ENCODE results near the gene CHRM5.
A peak's percentile ranks its signal among the peaks of the same experiment; 100 is the strongest.

The CHRM5 gene

DNA sequence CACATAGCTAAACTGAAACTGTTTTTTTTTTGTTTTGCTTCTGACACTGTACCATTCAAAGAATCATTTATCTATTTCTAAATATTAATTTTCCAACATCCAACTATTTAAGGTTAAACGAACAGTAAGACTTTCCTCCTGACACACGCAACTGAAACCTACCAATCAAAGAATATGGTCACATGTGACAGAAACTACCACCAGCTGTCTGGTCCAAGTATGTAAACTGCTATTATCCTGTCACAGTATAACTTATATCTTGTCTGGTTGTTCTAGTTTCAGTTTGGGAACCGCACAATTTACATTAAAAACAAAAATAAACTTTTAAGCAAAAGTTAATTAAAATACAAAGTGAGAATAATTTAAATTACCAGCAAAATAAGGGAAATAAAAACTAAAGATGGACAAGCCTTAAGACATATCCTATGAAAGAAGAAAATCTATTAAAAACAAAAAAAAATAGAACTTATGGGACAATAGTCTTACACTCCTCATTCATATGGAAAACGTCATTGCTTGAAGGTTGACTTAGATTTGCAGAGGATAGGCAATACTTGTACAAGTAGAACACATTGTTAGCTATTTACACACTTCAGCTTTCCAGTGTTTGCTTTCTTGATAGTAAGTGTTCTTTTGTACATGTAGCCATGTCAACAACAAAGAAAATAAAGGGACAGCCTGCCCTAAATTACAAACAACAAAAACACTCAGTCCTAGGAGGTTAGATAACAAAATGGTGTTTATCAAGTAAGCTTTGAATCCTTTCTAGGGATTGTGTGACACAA, 26.8 kb upstream of the CHRM5 start:
- TF ChIP-seq, protein P1, sequence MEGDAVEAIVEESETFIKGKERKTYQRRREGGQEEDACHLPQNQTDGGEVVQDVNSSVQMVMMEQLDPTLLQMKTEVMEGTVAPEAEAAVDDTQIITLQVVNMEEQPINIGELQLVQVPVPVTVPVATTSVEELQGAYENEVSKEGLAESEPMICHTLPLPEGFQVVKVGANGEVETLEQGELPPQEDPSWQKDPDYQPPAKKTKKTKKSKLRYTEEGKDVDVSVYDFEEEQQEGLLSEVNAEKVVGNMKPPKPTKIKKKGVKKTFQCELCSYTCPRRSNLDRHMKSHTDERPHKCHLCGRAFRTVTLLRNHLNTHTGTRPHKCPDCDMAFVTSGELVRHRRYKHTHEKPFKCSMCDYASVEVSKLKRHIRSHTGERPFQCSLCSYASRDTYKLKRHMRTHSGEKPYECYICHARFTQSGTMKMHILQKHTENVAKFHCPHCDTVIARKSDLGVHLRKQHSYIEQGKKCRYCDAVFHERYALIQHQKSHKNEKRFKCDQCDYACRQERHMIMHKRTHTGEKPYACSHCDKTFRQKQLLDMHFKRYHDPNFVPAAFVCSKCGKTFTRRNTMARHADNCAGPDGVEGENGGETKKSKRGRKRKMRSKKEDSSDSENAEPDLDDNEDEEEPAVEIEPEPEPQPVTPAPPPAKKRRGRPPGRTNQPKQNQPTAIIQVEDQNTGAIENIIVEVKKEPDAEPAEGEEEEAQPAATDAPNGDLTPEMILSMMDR (IDR thresholded peaks at IDR 0.05; ENCODE audit: control insufficient read depth, extremely low read depth, insufficient read depth), result no peak
- H3K4me3 ChIP-seq (ENCODE audit: low read depth, low read length), result no peak overlapping the region
- peak; percentile 53 for DNase-seq (ENCODE audit: low read depth)

DNA sequence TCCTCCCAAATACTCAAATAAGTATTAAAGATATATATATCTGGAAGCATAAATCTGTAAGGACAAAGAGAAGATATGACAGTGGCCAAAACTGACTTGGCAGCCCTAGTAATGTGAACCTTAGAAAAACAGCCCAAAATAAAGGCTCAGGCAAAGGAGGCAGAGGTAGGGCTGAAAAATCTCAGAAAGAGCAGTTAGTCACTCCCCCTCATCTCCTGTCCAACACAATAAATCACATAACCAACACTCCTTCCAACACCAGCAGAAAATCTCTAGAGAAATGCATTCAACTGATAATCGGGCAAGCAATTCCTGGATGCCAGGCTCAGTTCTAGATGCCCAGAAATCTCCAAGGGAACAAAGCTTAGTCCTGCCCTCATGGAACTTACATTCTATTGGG, 22.1 kb upstream of the CHRM5 start:
- TF ChIP-seq, protein P1 (IDR thresholded peaks at IDR 0.05; ENCODE audit: control insufficient read depth, extremely low read depth, insufficient read depth), result no peak
- no peak for DNase-seq (ENCODE audit: low read depth)

DNA sequence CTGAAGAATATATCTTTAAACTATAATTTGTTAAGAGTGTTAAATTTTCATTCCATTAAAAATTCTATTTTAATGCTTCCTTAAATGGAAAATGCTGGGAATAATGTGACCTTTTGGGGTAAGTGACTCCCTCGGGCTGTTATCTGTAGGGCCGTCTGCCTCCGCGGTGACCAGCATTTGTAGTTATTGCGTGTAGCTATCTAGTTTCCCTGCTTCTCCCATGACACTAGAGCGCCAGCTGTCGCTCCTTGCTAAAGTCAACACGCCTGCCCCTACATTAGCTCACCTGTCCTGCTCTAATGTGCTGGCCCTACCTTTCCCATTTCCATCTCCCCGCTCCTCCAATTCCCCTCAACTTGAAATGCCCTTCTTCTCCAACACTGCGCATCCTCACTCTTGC, 12.4 kb upstream of the CHRM5 start:
- TF ChIP-seq, protein P1 (IDR thresholded peaks at IDR 0.05; ENCODE audit: control insufficient read depth, extremely low read depth, insufficient read depth), result no peak
- no peak for DNase-seq (ENCODE audit: low read depth)

More for the DNA sequence above, 22.1 kb upstream of the CHRM5 start:
- H3K4me3 ChIP-seq (ENCODE audit: low read depth, low read length), result no peak overlapping the region

DNA sequence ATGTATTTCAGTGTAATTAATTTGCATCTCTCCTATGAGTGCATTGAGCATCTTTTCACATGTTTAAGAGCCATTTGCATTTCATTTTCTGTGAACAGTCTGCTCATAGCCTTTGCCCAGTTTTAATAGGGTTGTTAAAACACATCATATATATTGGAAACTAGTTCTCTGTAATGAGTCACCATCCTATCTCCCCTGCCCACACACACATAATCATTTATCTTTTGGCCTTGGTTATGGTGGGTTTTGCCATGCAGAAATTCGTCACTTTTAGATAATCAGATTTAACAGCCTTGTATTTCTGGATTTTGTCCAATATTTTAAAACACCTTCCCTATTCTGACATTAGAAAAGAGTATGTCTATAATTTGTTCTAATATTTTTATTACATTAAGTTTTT, 11.9 kb upstream of the CHRM5 start:
- DNase-seq (ENCODE audit: low read depth), result no peak
- no peak overlapping the region for H3K4me3 ChIP-seq (ENCODE audit: low read depth, low read length)
- TF ChIP-seq, protein P1 (IDR thresholded peaks at IDR 0.05; ENCODE audit: control insufficient read depth, extremely low read depth, insufficient read depth), result no peak

More for the DNA sequence above, 12.4 kb upstream of the CHRM5 start:
- no peak overlapping the region for H3K4me3 ChIP-seq (ENCODE audit: low read depth, low read length)

DNA sequence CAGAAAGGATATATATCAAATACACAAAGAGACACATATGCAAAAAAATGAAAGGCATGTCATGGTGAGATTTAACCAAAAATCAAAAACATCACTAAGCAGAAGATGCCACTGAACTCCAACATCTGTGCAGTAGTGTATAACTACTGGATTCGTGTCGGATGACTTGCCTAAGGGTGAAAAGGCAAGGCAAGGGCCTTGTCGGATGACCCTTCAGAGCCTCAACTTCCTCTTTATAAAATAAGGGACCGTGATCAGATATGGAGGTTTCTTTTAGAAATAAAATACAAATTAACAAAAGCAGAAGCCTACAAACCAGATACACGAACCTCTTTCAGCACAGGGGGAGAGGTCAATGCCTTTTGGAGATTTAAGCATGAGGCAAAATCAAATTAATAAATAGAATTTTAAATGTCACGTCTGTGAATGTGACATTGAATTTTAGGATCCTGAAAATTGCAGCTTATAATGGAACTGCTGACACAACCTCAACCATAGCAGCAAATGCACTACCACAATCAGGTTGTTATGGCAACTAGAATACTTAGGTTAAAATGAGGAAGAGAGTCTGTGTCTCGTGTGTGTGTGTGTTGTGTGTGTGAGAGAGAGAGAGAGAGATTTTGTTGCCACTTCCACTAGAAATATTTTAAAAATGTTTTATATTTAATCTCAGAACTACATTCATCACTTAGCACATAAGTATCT, 8.3 kb upstream of the CHRM5 start:
- no peak for DNase-seq (ENCODE audit: low read depth)
- no peak overlapping the region for H3K4me3 ChIP-seq (ENCODE audit: low read depth, low read length)
- TF ChIP-seq, protein P1 (IDR thresholded peaks at IDR 0.05; ENCODE audit: control insufficient read depth, extremely low read depth, insufficient read depth), result no peak

DNA sequence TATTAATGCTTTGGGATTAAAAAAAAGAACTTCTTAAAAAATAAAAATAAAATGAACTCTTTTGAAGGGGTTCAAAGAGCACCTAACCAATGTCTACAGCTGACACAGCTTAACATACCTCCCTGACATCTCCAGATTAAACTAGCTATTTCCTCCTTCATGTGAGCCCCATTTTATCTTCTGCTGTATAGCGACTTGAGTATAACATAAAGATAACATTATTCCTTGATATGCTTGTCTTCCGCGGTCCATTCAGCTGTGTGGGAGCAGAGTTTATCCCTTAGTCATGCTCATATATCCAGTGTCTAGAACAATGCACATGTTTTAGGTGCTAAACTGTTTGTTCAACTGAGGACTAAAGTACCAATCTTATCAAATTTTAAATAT, 7.8 kb upstream of the CHRM5 start:
- no peak for DNase-seq (ENCODE audit: low read depth)
- H3K4me3 ChIP-seq (ENCODE audit: low read depth, low read length), result no peak overlapping the region
- TF ChIP-seq, protein P1 (IDR thresholded peaks at IDR 0.05; ENCODE audit: control insufficient read depth, extremely low read depth, insufficient read depth), result no peak
